ENCODE measurements around the gene ARHGAP10.

The ARHGAP10 gene

GRCh38 chr4:148078061-148078460, 346.2 kb downstream of the ARHGAP10 start:
- Histone ChIP-seq H3K4me2 (ENCODE audit: low read depth, low read length) (no peak overlapping the region), H3K79me2 (ENCODE audit: low read length) (no peaks in the 10 kb centered on the region), H3K27me3 (replicated peaks; ENCODE audit: insufficient read depth, low read length) (no peaks in the 10 kb centered on the region), H3K9ac (ENCODE audit: low read length) (no peak overlapping the region), H3K9me2 (replicated peaks; ENCODE audit: insufficient read depth, low read length) (no peaks in the 10 kb centered on the region), H3F3A (ENCODE audit: insufficient read depth, low read length) (no peaks in the 10 kb centered on the region), H3K4me1 (ENCODE audit: low read length) (no peaks in the 10 kb centered on the region), H4K20me1 (ENCODE audit: insufficient read depth, low read length) (no peaks in the 10 kb centered on the region), H3K36me3 (replicated peaks; ENCODE audit: insufficient read depth, low read length) (0 out of 2 replicates have a peak, but pooled peaks cover 3% of the 10 kb centered on the region), H3K9me3 (replicated peaks; ENCODE audit: insufficient read depth, low read length) (no peaks in the 10 kb centered on the region), H3K27ac (ENCODE audit: low read length) (no peak overlapping the region), H2AFZ (ENCODE audit: low read length) (no peak overlapping the region), H3K4me3 (ENCODE audit: low read length) (no peak overlapping the region)
- TF ChIP-seq EZH2phosphoT487 (IDR thresholded peaks at IDR 0.05; ENCODE audit: low read length) (no peak), CTCF (IDR thresholded peaks at IDR 0.05; ENCODE audit: low read length) (no peak), EZH2 (optimal IDR thresholded peaks at IDR 0.05; ENCODE audit: low read depth, low read length) (no peak)
- no peak for DNase-seq

DNA sequence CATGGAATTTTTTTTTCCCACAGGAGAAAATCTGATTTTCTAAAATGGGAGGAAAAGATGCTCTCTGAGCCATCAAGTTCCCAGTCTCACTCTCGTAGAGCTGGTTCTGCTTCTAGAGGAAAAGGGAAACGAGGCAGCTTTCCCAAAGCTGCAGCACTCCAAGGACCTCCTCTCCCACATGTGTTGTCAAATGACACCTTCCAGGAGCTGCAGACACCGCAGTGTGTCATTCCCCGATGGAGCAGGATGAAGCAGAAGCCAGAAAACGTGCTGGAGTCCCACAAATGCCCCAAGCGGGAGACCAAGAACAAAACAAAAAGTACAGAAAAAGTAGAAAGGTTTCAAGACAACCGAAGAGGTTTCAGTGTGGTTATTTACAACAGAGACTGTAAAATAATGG, 348.1 kb downstream of the ARHGAP10 start:
- no peak overlapping the region for H3K4me3 ChIP-seq (ENCODE audit: low read length)
- no peaks in the 10 kb centered on the region for H4K20me1 ChIP-seq (ENCODE audit: insufficient read depth, low read length)
- H3K27ac ChIP-seq (ENCODE audit: low read length): no peak overlapping the region
- TF ChIP-seq EZH2phosphoT487 (IDR thresholded peaks at IDR 0.05; ENCODE audit: low read length) (no peak), CTCF (IDR thresholded peaks at IDR 0.05; ENCODE audit: low read length) (no peak), EZH2 (optimal IDR thresholded peaks at IDR 0.05; ENCODE audit: low read depth, low read length) (no peak)
- no peak overlapping the region for H3K9ac ChIP-seq (ENCODE audit: low read length)
- H3K4me1 ChIP-seq (ENCODE audit: low read length): no peaks in the 10 kb centered on the region
- H3K9me3 ChIP-seq (replicated peaks; ENCODE audit: insufficient read depth, low read length): no peaks in the 10 kb centered on the region
- H3K36me3 ChIP-seq (replicated peaks; ENCODE audit: insufficient read depth, low read length): 0 out of 2 replicates have a peak, but pooled peaks cover 3% of the 10 kb centered on the region
- H3K79me2 ChIP-seq (ENCODE audit: low read length): no peaks in the 10 kb centered on the region
- H3K27me3 ChIP-seq (replicated peaks; ENCODE audit: insufficient read depth, low read length): no peaks in the 10 kb centered on the region
- DNase-seq: no peak
- no peak overlapping the region for H3K4me2 ChIP-seq (ENCODE audit: low read depth, low read length)
- no peak overlapping the region for H2AFZ ChIP-seq (ENCODE audit: low read length)
- H3K9me2 ChIP-seq (replicated peaks; ENCODE audit: insufficient read depth, low read length): no peaks in the 10 kb centered on the region
- H3F3A ChIP-seq (ENCODE audit: insufficient read depth, low read length): no peaks in the 10 kb centered on the region

GRCh38 chr4:148081267-148081666, 349.4 kb downstream of the ARHGAP10 start:
- Histone ChIP-seq H2AFZ (ENCODE audit: low read length) (no peak overlapping the region), H3K27ac (ENCODE audit: low read length) (no peak overlapping the region), H3K9ac (ENCODE audit: low read length) (no peak overlapping the region), H3K4me2 (ENCODE audit: low read depth, low read length) (no peak overlapping the region), H3F3A (ENCODE audit: insufficient read depth, low read length) (no peaks in the 10 kb centered on the region), H3K9me2 (replicated peaks; ENCODE audit: insufficient read depth, low read length) (no peaks in the 10 kb centered on the region), H3K4me1 (ENCODE audit: low read length) (no peaks in the 10 kb centered on the region), H3K4me3 (ENCODE audit: low read length) (no peak overlapping the region), H4K20me1 (ENCODE audit: insufficient read depth, low read length) (no peaks in the 10 kb centered on the region), H3K79me2 (ENCODE audit: low read length) (no peaks in the 10 kb centered on the region), H3K27me3 (replicated peaks; ENCODE audit: insufficient read depth, low read length) (no peaks in the 10 kb centered on the region), H3K36me3 (replicated peaks; ENCODE audit: insufficient read depth, low read length) (no peaks in the 10 kb centered on the region), H3K9me3 (replicated peaks; ENCODE audit: insufficient read depth, low read length) (no peaks in the 10 kb centered on the region)
- TF ChIP-seq EZH2 (optimal IDR thresholded peaks at IDR 0.05; ENCODE audit: low read depth, low read length) (no peak), EZH2phosphoT487 (IDR thresholded peaks at IDR 0.05; ENCODE audit: low read length) (no peak), CTCF (IDR thresholded peaks at IDR 0.05; ENCODE audit: low read length) (no peak)
- no peak for DNase-seq

Data from MM.1S (cell line).